H9 (cell line): ENCODE results near the gene GLYR1. TPM values are rescaled to one million over a fixed set of nuclear protein-coding genes. Genes with fewer than 3 reads are reported as not detected.

Experiments
- DNase-seq: peaks from one replicate; pipeline ENCODE4 v3.0.0-alpha.2; 2017
- H2AFZ ChIP-seq: one replicate; pipeline ENCODE4 v1.6.1; 2013; ENCODE audit warnings: mild to moderate bottlenecking, low read length, control low read depth, moderate library complexity
- H2AK5ac ChIP-seq: 2 replicates; pipeline ENCODE4 v1.6.1; 2013; ENCODE audit warnings: low read length, control low read depth, mixed read lengths; ENCODE audit not compliant: insufficient read length
- H2BK120ac ChIP-seq: one replicate; pipeline ENCODE4 v1.6.1; 2013; ENCODE audit warnings: low read depth, mild to moderate bottlenecking, low read length, control low read depth, inconsistent platforms; ENCODE audit not compliant: poor library complexity, severe bottlenecking
- H2BK12ac ChIP-seq: 2 replicates; pipeline ENCODE4 v1.6.1; 2013; ENCODE audit warnings: low read length, control low read depth, mixed read lengths, low read depth; ENCODE audit not compliant: insufficient read length
- H2BK15ac ChIP-seq: 2 replicates; pipeline ENCODE4 v1.6.1; 2013; ENCODE audit warnings: low read depth, low read length, control low read depth
- H2BK20ac ChIP-seq: one replicate; pipeline ENCODE4 v1.6.1; 2013; ENCODE audit warnings: low read depth, mild to moderate bottlenecking, low read length, control low read depth, inconsistent platforms; ENCODE audit not compliant: poor library complexity, severe bottlenecking
- H2BK5ac ChIP-seq: 2 replicates; pipeline ENCODE4 v1.6.1; 2013; ENCODE audit warnings: low read length, control low read depth, mixed read lengths; ENCODE audit not compliant: insufficient read length
- H3K14ac ChIP-seq: 2 replicates; pipeline ENCODE4 v1.6.1; 2013; ENCODE audit warnings: low read length, control low read depth; ENCODE audit not compliant: insufficient read depth
- H3K18ac ChIP-seq: 2 replicates; pipeline ENCODE4 v1.6.1; 2013; ENCODE audit warnings: low read depth, mild to moderate bottlenecking, mixed read lengths, low read length, control low read depth; ENCODE audit not compliant: insufficient read length
- H3K23ac ChIP-seq: 2 replicates; pipeline ENCODE4 v1.6.1; 2013; ENCODE audit warnings: low read length, control low read depth, mixed read lengths, low read depth; ENCODE audit not compliant: insufficient read length
- H3K23me2 ChIP-seq: 2 replicates; pipeline ENCODE4 v1.6.1; 2013; ENCODE audit warnings: low read depth, mild to moderate bottlenecking, mixed read lengths, low read length, control low read depth; ENCODE audit not compliant: insufficient read length, poor library complexity, severe bottlenecking
- H3K27ac ChIP-seq: 2 replicates; pipeline ENCODE4 v1.5.1; 2013; ENCODE audit warnings: low read length, control low read depth, mixed read lengths, low read depth; ENCODE audit not compliant: insufficient read length
- H3K27me3 ChIP-seq: 2 replicates; pipeline ENCODE4 v1.6.1; 2013; ENCODE audit warnings: low read length, control low read depth, inconsistent platforms; ENCODE audit not compliant: insufficient read depth
- H3K4ac ChIP-seq: 2 replicates; pipeline ENCODE4 v1.6.1; 2013; ENCODE audit warnings: low read depth, mild to moderate bottlenecking, control low read depth, inconsistent platforms, low read length, moderate library complexity
- H3K4me1 ChIP-seq: 2 replicates; pipeline ENCODE4 v1.6.1; 2013; ENCODE audit warnings: low read length, control low read depth, inconsistent platforms; ENCODE audit not compliant: insufficient read depth
- H3K4me2 ChIP-seq: 2 replicates; pipeline ENCODE4 v1.6.1; 2013; ENCODE audit warnings: low read length, control low read depth, mixed read lengths; ENCODE audit not compliant: insufficient read length, insufficient read depth
- H3K56ac ChIP-seq: 2 replicates; pipeline ENCODE4 v1.6.1; 2013; ENCODE audit warnings: low read depth, mild to moderate bottlenecking, mixed read lengths, low read length, control low read depth; ENCODE audit not compliant: insufficient read length
- H3K79me1 ChIP-seq: 2 replicates; pipeline ENCODE4 v1.6.1; 2013; ENCODE audit warnings: low read depth, mild to moderate bottlenecking, moderate library complexity, low read length, control low read depth, inconsistent platforms; ENCODE audit not compliant: insufficient read depth, poor library complexity, severe bottlenecking
- H3K79me2 ChIP-seq: 2 replicates; pipeline ENCODE4 v1.6.1; 2013; ENCODE audit warnings: low read length, control low read depth, inconsistent platforms; ENCODE audit not compliant: insufficient read depth
- H3K9ac ChIP-seq: 2 replicates; pipeline ENCODE4 v1.6.1; 2013; ENCODE audit warnings: low read length, control low read depth, mixed read lengths; ENCODE audit not compliant: insufficient read length; ENCODE audit errors: extremely low read depth
- H3K9me3 ChIP-seq: one replicate; pipeline ENCODE4 v1.6.1; 2013; ENCODE audit warnings: low read depth, low read length, inconsistent platforms; ENCODE audit not compliant: control insufficient read depth
- H3T11ph ChIP-seq: one replicate; pipeline ENCODE4 v1.6.1; 2013; ENCODE audit warnings: mild to moderate bottlenecking, low read length, control low read depth, inconsistent platforms
- H4K20me1 ChIP-seq: one replicate; pipeline ENCODE4 v1.6.1; 2013; ENCODE audit not compliant: control insufficient read depth, insufficient read length, insufficient read depth
- H4K5ac ChIP-seq: 2 replicates; pipeline ENCODE4 v1.6.1; 2013; ENCODE audit warnings: low read depth, mild to moderate bottlenecking, mixed read lengths, low read length, control low read depth; ENCODE audit not compliant: insufficient read length
- H4K8ac ChIP-seq: replicated peaks from 2 replicates; pipeline ENCODE4 v1.6.1; 2013; ENCODE audit warnings: low read length, control low read depth, mixed read lengths, low read depth; ENCODE audit not compliant: insufficient read length
- H4K91ac ChIP-seq: 2 replicates; pipeline ENCODE4 v1.6.1; 2013; ENCODE audit warnings: low read depth, mild to moderate bottlenecking, moderate library complexity, mixed read lengths, low read length, control low read depth; ENCODE audit not compliant: insufficient read length
- H3K27ac Mint-ChIP-seq, 3 experiments: 2 replicates in 2 of 3; 3 replicates in 1 of 3; pipeline ENCODE4 v1.8.0; 2020 to 2021; ENCODE audit warnings: mixed read lengths in 3 of 3, mild to moderate bottlenecking in 1 of 3, moderate library complexity in 1 of 3
- H3K27me3 Mint-ChIP-seq: 2 replicates; pipeline ENCODE4 v1.8.0; 2021; ENCODE audit warnings: low read depth, mild to moderate bottlenecking, moderate library complexity, mixed read lengths
- H3K36me3 Mint-ChIP-seq, 3 experiments: 2 replicates in 2 of 3; 3 replicates in 1 of 3; pipeline ENCODE4 v1.8.0; 2020 to 2021; ENCODE audit warnings: low read depth in 3 of 3, mixed read lengths in 3 of 3; ENCODE audit not compliant: insufficient read depth in 1 of 3
- H3K4me1 Mint-ChIP-seq, 2 experiments: 2 replicates each; pipeline ENCODE4 v1.8.0; 2020; ENCODE audit warnings: mixed read lengths in 2 of 2
- H3K4me3 Mint-ChIP-seq, 2 experiments: 2 replicates in 1 of 2; 3 replicates in 1 of 2; pipeline ENCODE4 v1.8.0; 2020 to 2021; ENCODE audit warnings: mild to moderate bottlenecking in 2 of 2, mixed read lengths in 2 of 2, moderate library complexity in 1 of 2
- H3K9me3 Mint-ChIP-seq, 2 experiments: 2 replicates in 1 of 2; 3 replicates in 1 of 2; pipeline ENCODE4 v1.8.0; 2020; ENCODE audit warnings: mild to moderate bottlenecking in 2 of 2, mixed read lengths in 2 of 2, moderate library complexity in 1 of 2
- CTCF ChIP-seq: fragments of 200-600 bp; sonication (generic); conservative IDR thresholded peaks from 3 replicates; pipeline ENCODE4 v1.8.0; 2021; ENCODE audit warnings: antibody characterized with exemption, mild to moderate bottlenecking
- WGBS: extraction: QIAGEN DNeasy Blood & Tissue Kit; methylation state at CpG from one replicate; pipeline ENCODE4 v1.1.7; 2013; ENCODE audit warnings: missing lambda C conversion rate, low lambda C conversion rate, mixed read lengths; ENCODE audit not compliant: insufficient read length; ENCODE audit errors: extremely low coverage; 5-methylcytosine and 5-hydroxymethylcytosine counted together
- total RNA-seq: library from RNA; stranded (reverse); gene quantifications from 2 replicates; pipeline ENCODE4 v1.2.1, GENCODE V29; 2021

GLYR1 gene
- total RNA-seq, 1 experiment from 2014 or later: 114 TPM

- DNase-seq: no peak
- Histone ChIP-seq H3K18ac (no peak overlapping the region), H2BK20ac (no peak overlapping the region), H3K27me3 (no peaks in the 10 kb centered on the region), H3K4me1 (no peaks in the 10 kb centered on the region), H3K9me3 (no peaks in the 10 kb centered on the region), H3K4ac (no peak overlapping the region), H3T11ph (no peak overlapping the region), H3K79me1 (no peaks in the 10 kb centered on the region), H2AK5ac (no peak overlapping the region), H2BK15ac (no peak overlapping the region), H3K56ac (no peak overlapping the region), H4K8ac (no peak overlapping the region), H3K23me2 (no peaks in the 10 kb centered on the region), H2BK120ac (no peak overlapping the region), H3K4me2 (no peak overlapping the region), H2BK12ac (no peak overlapping the region), H4K20me1 (no peaks in the 10 kb centered on the region), H2AFZ (no peak overlapping the region), H3K79me2 (no peaks in the 10 kb centered on the region), H3K27ac (no peak overlapping the region), H3K23ac (no peak overlapping the region), H3K9ac (no peak overlapping the region), H3K14ac (no peak overlapping the region), H4K91ac (no peak overlapping the region), H4K5ac (no peak overlapping the region), H2BK5ac (no peak overlapping the region)
- Mint-ChIP-seq H3K9me3 (no peaks in the 10 kb centered on the region), H3K4me1 (no peaks in the 10 kb centered on the region), H3K27me3 (no peaks in the 10 kb centered on the region), H3K36me3 (peaks cover 45 to 96% (median 85%) of the 10 kb centered on the region in 3 experiments), H3K27ac (no peak overlapping the region; a peak in 1 of 7 replicates), H3K4me3 (no peak overlapping the region; a peak in 1 of 5 replicates)
- no CpG with 5 or more reads among the region's 11 CpGs for WGBS
- no peak for TF ChIP-seq CTCF
Measured at GRCh38 chr16:4882633-4883285, 35.7 kb upstream of the GLYR1 start.
